HepG2 (cell line): ENCODE measurements around the gene TMEM167B. TPM values are rescaled to one million over a fixed set of nuclear protein-coding genes. Genes with fewer than 3 reads are reported as not detected.

Source experiments
- ATAC-seq: fragments of 200-7000 bp; cut with Tn5 transposase; 3 replicates; pipeline ENCODE4 v1.9.1; 2020; ENCODE audit warnings: mild to moderate bottlenecking, moderate library complexity
- BruUV-seq: library from RNA; stranded (reverse); fragments of 400-500 nt; replicated peaks from 2 replicates; lab custom pipeline; 2021; lab: Mats Ljungman, UMichigan
- CTCF ChIA-PET: fragments of 300-600 bp; formaldehyde crosslinking; extraction: SDS; loops from one replicate; lab custom pipeline; 2021; ENCODE audit warnings: low total read pairs, inconsistent platforms, low intra/inter-chr PET ratio; lab: Yijun Ruan, JAX
- POLR2A ChIA-PET: fragments of 350-600 bp; sonication (Branson Sonifier 250); formaldehyde crosslinking; loops from one replicate; lab custom pipeline; 2020; ENCODE audit warnings: antibody characterized with exemption, inconsistent platforms; lab: Yijun Ruan, JAX
- DNase-seq: peaks from one replicate; pipeline ENCODE4 v3.0.0-alpha.2; 2015; ENCODE audit warnings: low spot score
- FAIRE-seq: peaks from 3 replicates; lab custom pipeline; 2011; peaks lifted over from hg19 to GRCh38; lab: Jason Lieb, UNC
- H2AFZ ChIP-seq: one replicate; pipeline ENCODE4 v1.6.1; 2011; ENCODE audit warnings: low read length, inconsistent platforms
- H3K27ac ChIP-seq: fragments of 300-600 bp; 3 replicates; pipeline ENCODE4 v1.8.0; 2011; ENCODE audit warnings: mixed run types, mild to moderate bottlenecking, mixed read lengths, low read length, inconsistent platforms; ENCODE audit not compliant: insufficient read depth; ENCODE audit errors: extremely low read length
- H3K27me3 ChIP-seq, 2 experiments: fragments of 200-600 bp in 1 of 2; 2 replicates in 1 of 2; 3 replicates in 1 of 2; pipeline versions ENCODE4 v1.6.0 to v1.8.0; 2011; ENCODE audit warnings: low read length in 2 of 2, mild to moderate bottlenecking in 2 of 2, moderate library complexity in 2 of 2, inconsistent platforms in 1 of 2; ENCODE audit not compliant: insufficient read depth in 2 of 2, control insufficient read depth in 1 of 2
- H3K36me3 ChIP-seq, 2 experiments: fragments of 200-600 bp in 1 of 2; replicated peaks in 1 of 2; 2 replicates in 1 of 2; 3 replicates in 1 of 2; pipeline versions ENCODE4 v1.5.1 to v1.8.0; 2011; ENCODE audit warnings: low read length in 2 of 2, inconsistent platforms in 1 of 2; ENCODE audit not compliant: insufficient read depth in 2 of 2, control insufficient read depth in 1 of 2
- H3K4me1 ChIP-seq: 2 replicates; pipeline ENCODE4 v1.5.1; 2012; ENCODE audit warnings: low read length, inconsistent platforms; ENCODE audit not compliant: insufficient read depth
- H3K4me2 ChIP-seq: 2 replicates; pipeline ENCODE4 v1.6.0; 2011; ENCODE audit warnings: low read depth, low read length, inconsistent platforms
- H3K4me3 ChIP-seq, 3 experiments: fragments of 200-600 bp in 1 of 3; sonication (generic), shearing (Covaris generic) in 1 of 3; replicated peaks in 1 of 3; 2 replicates each; pipeline ENCODE4 v1.5.1; 2011 to 2016; ENCODE audit warnings: low read length in 3 of 3, inconsistent platforms in 2 of 3, low read depth in 2 of 3, mild to moderate bottlenecking in 2 of 3, control low read depth in 1 of 3, mixed read lengths in 1 of 3; ENCODE audit not compliant: insufficient read depth in 1 of 3
- H3K79me2 ChIP-seq: one replicate; pipeline ENCODE4 v1.6.1; 2011; ENCODE audit warnings: low read length, inconsistent platforms; ENCODE audit not compliant: insufficient read depth
- H3K9ac ChIP-seq: 2 replicates; pipeline ENCODE4 v1.6.0; 2011; ENCODE audit warnings: mild to moderate bottlenecking, low read depth, low read length, inconsistent platforms; ENCODE audit not compliant: insufficient read depth
- H3K9me3 ChIP-seq: 2 replicates; pipeline ENCODE4 v1.5.1; 2012; ENCODE audit warnings: mild to moderate bottlenecking, low read length
- H4K20me1 ChIP-seq: 2 replicates; pipeline ENCODE4 v1.6.0; 2011; ENCODE audit warnings: inconsistent platforms, mild to moderate bottlenecking, low read length, moderate library complexity; ENCODE audit not compliant: insufficient read depth
- BRF2 ChIP-seq: sonication (generic); formaldehyde crosslinking; IDR thresholded peaks from 2 replicates; pipeline ENCODE4 v1.8.1; 2022; ENCODE audit warnings: mild to moderate bottlenecking, missing genetic modification reagents
- CTCF ChIP-seq: sonication (generic); formaldehyde crosslinking; IDR thresholded peaks from 2 replicates; pipeline ENCODE4 v1.5.0; 2020; ENCODE audit warnings: mild to moderate bottlenecking, missing genetic modification reagents, moderate library complexity
- ETV5 ChIP-seq: IDR thresholded peaks from 2 replicates; pipeline ENCODE4 v1.6.1; 2018; ENCODE audit warnings: missing biosample characterization, missing genetic modification reagents, inconsistent platforms, borderline replicate concordance
- GATAD2A ChIP-seq: IDR thresholded peaks from 2 replicates; pipeline ENCODE4 v1.6.1; 2016
- HDAC2 ChIP-seq: sonication (generic); formaldehyde crosslinking; IDR thresholded peaks from 2 replicates; pipeline ENCODE4 v1.4.0; 2020; ENCODE audit warnings: missing genetic modification reagents
- IKZF5 ChIP-seq: IDR thresholded peaks from 2 replicates; pipeline ENCODE4 v1.6.1; 2018; ENCODE audit warnings: missing genetic modification reagents, mild to moderate bottlenecking, missing compliant biosample characterization
- IRX3 ChIP-seq: sonication (generic); formaldehyde crosslinking; IDR thresholded peaks from 2 replicates; pipeline ENCODE4 v1.8.1; 2023; ENCODE audit warnings: mild to moderate bottlenecking, low read depth, missing genetic modification reagents, borderline replicate concordance
- LCORL ChIP-seq, 2 experiments: fragments of 450-650 bp in 1 of 2; sonication (generic) in 1 of 2; formaldehyde crosslinking in 1 of 2; IDR thresholded peaks; 2 replicates each; pipeline versions ENCODE4 v1.5.0 to v1.6.1; 2017 to 2020; ENCODE audit warnings: antibody characterized with exemption in 1 of 2, missing genetic modification reagents in 1 of 2
- LRRFIP1 ChIP-seq: sonication (generic); formaldehyde crosslinking; conservative IDR thresholded peaks from 2 replicates; pipeline ENCODE4 v1.4.0; 2020; ENCODE audit warnings: missing genetic modification reagents
- PAXIP1 ChIP-seq: sonication (generic); formaldehyde crosslinking; conservative IDR thresholded peaks from 2 replicates; pipeline ENCODE4 v1.4.0; 2020; ENCODE audit warnings: mild to moderate bottlenecking, missing genetic modification reagents, moderate library complexity
- RARA ChIP-seq: IDR thresholded peaks from 2 replicates; pipeline ENCODE4 v1.6.1; 2016; ENCODE audit warnings: missing genetic modification reagents, missing compliant biosample characterization
- SIN3B ChIP-seq: fragments of 150-350 bp; IDR thresholded peaks from 2 replicates; pipeline ENCODE4 v1.6.1; 2014; ENCODE audit warnings: low read length
- SNRNP70 ChIP-seq: fragments of 200-400 bp; formaldehyde crosslinking; IDR thresholded peaks from 2 replicates; pipeline ENCODE4 v1.6.1; 2017; ENCODE audit warnings: mild to moderate bottlenecking, low read depth, low read length, moderate library complexity
- ZNF550 ChIP-seq: sonication (generic); formaldehyde crosslinking; IDR thresholded peaks from 2 replicates; pipeline ENCODE4 v1.4.0; 2020; ENCODE audit warnings: mild to moderate bottlenecking, missing genetic modification reagents, borderline replicate concordance
- WGBS: methylation state at CpG from one replicate; pipeline ENCODE4 v1.1.6; 2017; ENCODE audit warnings: low lambda C conversion rate; 5-methylcytosine and 5-hydroxymethylcytosine counted together
- in situ Hi-C: cut with HindIII; loops from 2 replicates; pipeline ENCODE4 v1.10.0; 2017; ENCODE audit warnings: low pct_unique_long_range_greater_than_20kb; ENCODE audit not compliant: extremely low pct_ligation_motif_present
- intact Hi-C: fragments of 100-400 bp; cut with micrococcal nuclease; formaldehyde crosslinking; loops from one replicate; pipeline ENCODE4 v1.10.0; 2022; ENCODE audit not compliant: unreplicated experiment
- polyA plus RNA-seq, 8 experiments: library from polyadenylated mRNA; depleted of rRNA in 3 of 8; stranded (reverse) in 7 of 8; unstranded in 1 of 8; fragments of >200 nt; fragmentation: Illumina TruSeq in 4 of 8; extraction: Trizol in 4 of 8; gene quantifications; 2 replicates each; pipeline versions ENCODE4 v1.2.1 to v1.2.3, GENCODE V29; 2011 to 2016; ENCODE audit warnings: low read depth in 4 of 8, missing spikeins in 1 of 8, mixed read lengths in 1 of 8; ENCODE audit not compliant: insufficient read depth in 1 of 8
- total RNA-seq, 5 experiments: library from RNA; depleted of rRNA; stranded (reverse); fragments of >200 nt; fragmentation: Illumina TruSeq; extraction: Trizol; gene quantifications; 2 replicates each; pipeline ENCODE4 v1.2.3, GENCODE V29; 2016; ENCODE audit warnings: low read depth in 1 of 5

TMEM167B gene
- total and polyA plus RNA-seq, 2 of the 13 experiments (the other 11 are each of a cell fraction or from before 2014, with no cell fraction given), result 9.5 to 22.4 TPM

DNA sequence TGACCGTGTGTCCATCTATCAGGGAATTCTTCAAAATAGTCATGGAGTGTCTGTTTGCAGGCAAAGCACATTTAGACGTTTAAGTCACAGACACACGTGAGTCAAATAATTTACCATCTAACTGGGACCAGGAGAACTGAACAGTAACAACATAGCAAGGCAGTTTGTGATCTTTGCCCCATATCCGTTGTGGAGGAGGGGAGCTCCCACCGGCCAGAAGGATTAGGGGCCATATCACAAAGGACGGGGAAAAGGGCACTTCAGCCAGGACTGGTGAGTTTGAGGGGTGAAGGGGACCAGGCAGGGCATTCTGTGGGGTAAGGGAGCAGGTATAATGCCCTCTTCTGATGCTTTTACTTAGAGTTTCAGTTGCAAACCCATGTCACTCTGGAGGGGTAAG, 46.2 kb downstream of the TMEM167B start:
- FAIRE-seq (peak; percentile 67), ATAC-seq (peak; percentile 63), DNase-seq (peak; percentile 55)
- H3K4me2 ChIP-seq, result peak overlapping the region; percentile 75
- BruUV-seq, result no TSS peak
- H2AFZ ChIP-seq, result no peak overlapping the region
- H3K27ac ChIP-seq, result peak overlapping the region; percentile 43
- H3K36me3 ChIP-seq, result no peaks in the 10 kb centered on the region
- H4K20me1 ChIP-seq, result no peaks in the 10 kb centered on the region
- peaks cover 53% of the 10 kb centered on the region for H3K4me1 ChIP-seq
- H3K9ac ChIP-seq, result peak overlapping the region; percentile 49
- POLR2A ChIA-PET, result interaction anchor here (0.6 to 1.3 kb wide), 3 partner anchors 12 to 21 kb away, joined by 3 read pairs; no protein-coding TSS in a partner anchor
- WGBS, result 7% methylated on average over 6 of the region's 6 CpGs
- peaks cover 0 to 5% of the 10 kb centered on the region in 2 experiments; a peak in 1 of 5 replicates for H3K27me3 ChIP-seq
- CTCF ChIA-PET, result no interaction called here
- intact Hi-C loops (loop anchor here (2.0 kb wide), 1 partner anchor 24 kb away; a partner anchor contains a TSS), in situ Hi-C loops (no loop called here)
- no peaks in the 10 kb centered on the region for H3K79me2 ChIP-seq
- H3K4me3 ChIP-seq, result peak overlapping the region in 1 of 3 experiments; percentile 25; a peak in 2 of 6 replicates
- no peaks in the 10 kb centered on the region for H3K9me3 ChIP-seq
- TF ChIP-seq CTCF (CRISPR knock-in tag), result no peak
- no peak for TF ChIP-seq LRRFIP1 (CRISPR knock-in tag)
- no peak for TF ChIP-seq RARA (CRISPR knock-in tag)
- peak; percentile 85 for TF ChIP-seq PAXIP1 (CRISPR knock-in tag)
- TF ChIP-seq ZNF550 (CRISPR knock-in tag), result no peak
- no peak for TF ChIP-seq SIN3B
- TF ChIP-seq BRF2, result no peak
- no peak for TF ChIP-seq SNRNP70
- no peak for TF ChIP-seq IKZF5 (CRISPR knock-in tag)
- no peak for TF ChIP-seq LCORL (IDR thresholded peaks at IDR 0.05)
- TF ChIP-seq LCORL (CRISPR knock-in tag; IDR thresholded peaks at IDR 0.05), result 0 out of 2 replicates have a peak, but pooled peaks have one; percentile 25
- TF ChIP-seq IRX3 (CRISPR knock-in tag), result no peak
- peak; percentile 39; the same call in 1 of the 2 replicates for TF ChIP-seq HDAC2
- TF ChIP-seq GATAD2A (CRISPR knock-in tag), result peak; percentile 48; the same call in 1 of the 2 replicates
- TF ChIP-seq ETV5 (CRISPR knock-in tag), result peak; percentile 64; the same call in 1 of the 2 replicates
